Adrenal gland (tissue), 12 donors: ENCODE data around the gene CLCN7. TPM values are rescaled to one million over a fixed set of nuclear protein-coding genes. Genes with fewer than 3 reads are reported as not detected.

Experiments used
- DNase-seq, 7 donors: peaks; one replicate each; pipeline ENCODE4 v3.0.0-alpha.2; 2019 to 2020
- H3K27ac ChIP-seq, 5 donors: fragments of 200-600 bp; sonication (generic) in 4 of 5; 1 replicate in 3 of 5; 2 replicates in 2 of 5; pipeline versions ENCODE4 v1.5.1 to v1.8.0; 2016 to 2020; ENCODE audit warnings: mild to moderate bottlenecking in 1 of 5
- H3K27me3 ChIP-seq: fragments of 200-600 bp; 2 replicates; pipeline ENCODE4 v1.8.0; 2021
- H3K36me3 ChIP-seq, 2 donors: fragments of 200-600 bp; replicated peaks in 1 of 2; 1 replicate in 1 of 2; 2 replicates in 1 of 2; pipeline versions ENCODE4 v1.5.1 to v1.8.0; 2018 to 2022
- H3K4me1 ChIP-seq, 2 donors: fragments of 200-600 bp; replicated peaks in 1 of 2; 1 replicate in 1 of 2; 2 replicates in 1 of 2; pipeline versions ENCODE4 v1.5.1 to v1.8.0; 2018 to 2021
- H3K4me3 ChIP-seq, 4 donors: fragments of 200-600 bp; sonication (generic) in 3 of 4; one replicate each; pipeline ENCODE4 v1.5.1; 2016 to 2018
- H3K9me3 ChIP-seq, 3 donors: fragments of 200-600 bp; sonication (generic) in 1 of 3; replicated peaks in 1 of 3; 1 replicate in 2 of 3; 2 replicates in 1 of 3; pipeline versions ENCODE4 v1.5.1 to v1.8.0; 2016 to 2021
- CTCF ChIP-seq, 6 experiments: fragments of 450-650 bp in 4 of 6; fragments of 200-600 bp in 2 of 6; sonication (generic) in 1 of 6; IDR thresholded peaks; 1 replicate in 5 of 6; 2 replicates in 1 of 6; pipeline versions ENCODE4 v1.5.1 to v1.8.0; 2016 to 2021; ENCODE audit warnings: antibody characterized with exemption in 6 of 6, mild to moderate bottlenecking in 2 of 6, moderate library complexity in 1 of 6
- POLR2A ChIP-seq, 2 donors: fragments of 450-650 bp; IDR thresholded peaks; one replicate each; pipeline ENCODE4 v1.6.1; 2017; ENCODE audit warnings: antibody characterized with exemption in 2 of 2, mild to moderate bottlenecking in 2 of 2, moderate library complexity in 1 of 2
- WGBS, 4 donors: extraction: QIAGEN DNeasy Blood & Tissue Kit in 2 of 4; methylation state at CpG; one replicate each; pipeline versions ENCODE4 v1.1.5 to v1.1.7; 2013 to 2017; 5-methylcytosine and 5-hydroxymethylcytosine counted together
- intact Hi-C, 2 donors: fragments of 100-400 bp; cut with DNase I; formaldehyde crosslinking; loops; one replicate each; pipeline versions ENCODE4 v1.14.1 to v1.15.0; 2022 to 2023
- polyA plus RNA-seq, 3 donors: library from polyadenylated mRNA; stranded (reverse); fragments of 200-250 nt in 2 of 3; fragments of 350-450 nt in 1 of 3; fragmentation: Illumina TruSeq in 1 of 3; extraction: RNeasy Lipid Tissue Mini Kit (QIAGEN cat#74804) in 1 of 3; gene quantifications; one replicate each; pipeline ENCODE4 v1.2.3, GENCODE V29; 2013 to 2014
- total RNA-seq, 9 donors: library from RNA; depleted of rRNA in 4 of 9; stranded (reverse); fragments of >200 nt in 4 of 9; fragments of 120-200 nt in 1 of 9; fragmentation: NEBNext Ultra II Directional in 1 of 9; extraction: Animal tissue kit (Norgen Biotek cat#: 25700) in 1 of 9; gene quantifications; one replicate each; pipeline versions ENCODE4 v1.1.0 to v1.2.4, GENCODE V29; 2013 to 2023
- donor health status: healthy with polysubstance abuse.
- donor health status: Bipolar disorder and iron deficiency.
- donor health status: DM: yes; HTN: yes; CAD: no.
- donor health status: DM: no; HTN: no; CAD: no.
- donor health status: DM: no; HTN: no; CAD: no.
- donor health status: DM: yes; HTN: yes; CAD: no.

CLCN7 gene
- total and polyA plus RNA-seq, 12 donors = 25.3 to 369 (median 127) TPM

GRCh38 chr16:1425616-1426370, 49.0 kb downstream of the CLCN7 start:
- Histone ChIP-seq H3K27me3 (no peaks in the 10 kb centered on the region), H3K36me3 (no peaks in the 10 kb centered on the region), H3K27ac (no peak overlapping the region), H3K4me3 (no peak overlapping the region), H3K4me1 (peaks cover 0 to 6% of the 10 kb centered on the region in 2 donors), H3K9me3 (no peaks in the 10 kb centered on the region)
- WGBS, 4 donors = 84 to 93% (median 90%) methylated on average over 4 to 16 of the region's 16 CpGs
- intact Hi-C loops = no loop called here
- no peak for DNase-seq
- TF ChIP-seq CTCF (IDR thresholded peaks at IDR 0.05) (no peak), POLR2A (IDR thresholded peaks at IDR 0.05) (no peak)

- Histone ChIP-seq H3K27ac (no peak overlapping the region), H3K27me3 (no peaks in the 10 kb centered on the region), H3K4me1 (peaks cover 6 to 17% of the 10 kb centered on the region in 2 donors), H3K4me3 (no peak overlapping the region), H3K9me3 (no peaks in the 10 kb centered on the region), H3K36me3 (no peaks in the 10 kb centered on the region)
- TF ChIP-seq POLR2A (IDR thresholded peaks at IDR 0.05) = no peak
- no peak for TF ChIP-seq CTCF (IDR thresholded peaks at IDR 0.05)
- WGBS, 4 donors = 92 to 95% (median 93%) methylated on average over 12 of the region's 12 CpGs
- intact Hi-C loops = no loop called here
- DNase-seq = no peak
Measured at GRCh38 chr16:1424028-1424427, 50.8 kb downstream of the CLCN7 start.

GRCh38 chr16:1422076-1422475, 52.8 kb downstream of the CLCN7 start:
- H3K4me1 ChIP-seq = peaks cover 6 to 18% of the 10 kb centered on the region in 2 donors
- no peaks in the 10 kb centered on the region for H3K9me3 ChIP-seq
- WGBS, 4 donors = 84 to 96% (median 88%) methylated on average over 10 of the region's 10 CpGs
- H3K36me3 ChIP-seq = no peaks in the 10 kb centered on the region
- H3K27me3 ChIP-seq = no peaks in the 10 kb centered on the region
- no peak overlapping the region for H3K4me3 ChIP-seq
- no peak for DNase-seq
- intact Hi-C loops = no loop called here
- peak overlapping the region in 2 of 5 donors; percentile 93 to 96 for H3K27ac ChIP-seq
- TF ChIP-seq POLR2A (IDR thresholded peaks at IDR 0.05) = no peak
- no peak for TF ChIP-seq CTCF (IDR thresholded peaks at IDR 0.05)

GRCh38 chr16:1420111-1420539, 54.7 kb downstream of the CLCN7 start:
- H3K27ac ChIP-seq = peak overlapping the region; percentile 67 to 96 (median 92)
- TF ChIP-seq CTCF (IDR thresholded peaks at IDR 0.05) = no peak
- TF ChIP-seq POLR2A (IDR thresholded peaks at IDR 0.05) = no peak
- no peaks in the 10 kb centered on the region for H3K27me3 ChIP-seq
- DNase-seq = peak in 6 of 7 donors; percentile 46 to 75 (median 61)
- no peaks in the 10 kb centered on the region for H3K9me3 ChIP-seq
- 0 to 1% (median 0%) methylated on average over 6 to 22 of the region's 22 CpGs; no CpG with 5 or more reads in 1 of the 4 donors for WGBS, 4 donors
- no peaks in the 10 kb centered on the region for H3K36me3 ChIP-seq
- peak overlapping the region in 3 of 4 donors; percentile 71 to 97 (median 77) for H3K4me3 ChIP-seq
- peaks cover 6 to 18% of the 10 kb centered on the region in 2 donors for H3K4me1 ChIP-seq
- intact Hi-C loops = no loop called here
